ENCODE results near the gene GPRC5A. TPM values are rescaled to one million over a fixed set of nuclear protein-coding genes. Genes with fewer than 3 reads are reported as not detected.

Gene GPRC5A
- total and polyA plus RNA-seq, 2 donors (not counting 1 experiment from before 2014, with no cell fraction given): 4.8 to 46.8 TPM

DNA sequence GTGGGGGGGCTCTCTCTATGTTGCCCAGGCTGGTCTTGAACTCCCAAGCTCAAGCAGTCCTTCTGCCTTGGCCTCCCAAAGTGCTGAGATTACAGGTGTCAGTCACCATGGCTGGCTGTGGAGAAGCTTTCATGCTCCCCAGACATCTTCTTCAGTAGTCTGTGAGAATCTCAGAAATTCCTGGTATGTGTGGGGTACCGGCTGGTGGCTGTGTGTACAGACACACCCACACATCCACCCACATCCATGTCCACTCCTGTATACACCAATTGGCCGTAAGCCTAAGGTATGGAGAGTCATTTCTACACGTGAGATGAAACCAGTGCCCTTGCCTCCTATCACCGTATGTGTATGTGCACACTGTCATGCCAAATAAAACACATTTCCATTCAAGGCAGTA is 32.8 kb downstream of the GPRC5A start:
- Histone ChIP-seq H3K4me1 (ENCODE audit: control insufficient read depth, extremely low read depth, insufficient read depth, low read length) (peaks cover 7% of the 10 kb centered on the region), H3K4me2 (ENCODE audit: extremely low read depth, insufficient read depth, low read length) (no peak overlapping the region), H3K79me2 (ENCODE audit: control insufficient read depth, insufficient read depth, low read length) (no peaks in the 10 kb centered on the region), H3K27me3 (ENCODE audit: control insufficient read depth, insufficient read depth, low read length) (no peaks in the 10 kb centered on the region), H3K9ac (ENCODE audit: insufficient read depth, low read length) (no peak overlapping the region), H3K36me3 (ENCODE audit: control insufficient read depth, insufficient read depth, low read length) (no peaks in the 10 kb centered on the region), H2AFZ (ENCODE audit: low read length) (no peak overlapping the region), H3K4me3 (replicated peaks in 1 of 4; ENCODE audit: control extremely low read depth in 1 of 4, insufficient read depth in 1 of 4, low read depth in 3 of 4, low read length in 4 of 4) (no peak overlapping the region), H3K27ac (ENCODE audit: insufficient read depth, low read length) (no peak overlapping the region), H3K9me3 (ENCODE audit: control insufficient read depth, insufficient read depth, low read depth, low read length) (no peaks in the 10 kb centered on the region), H4K20me1 (ENCODE audit: control insufficient read depth, extremely low read depth, insufficient read depth, low read length) (no peaks in the 10 kb centered on the region)
- TF ChIP-seq, protein P1, sequence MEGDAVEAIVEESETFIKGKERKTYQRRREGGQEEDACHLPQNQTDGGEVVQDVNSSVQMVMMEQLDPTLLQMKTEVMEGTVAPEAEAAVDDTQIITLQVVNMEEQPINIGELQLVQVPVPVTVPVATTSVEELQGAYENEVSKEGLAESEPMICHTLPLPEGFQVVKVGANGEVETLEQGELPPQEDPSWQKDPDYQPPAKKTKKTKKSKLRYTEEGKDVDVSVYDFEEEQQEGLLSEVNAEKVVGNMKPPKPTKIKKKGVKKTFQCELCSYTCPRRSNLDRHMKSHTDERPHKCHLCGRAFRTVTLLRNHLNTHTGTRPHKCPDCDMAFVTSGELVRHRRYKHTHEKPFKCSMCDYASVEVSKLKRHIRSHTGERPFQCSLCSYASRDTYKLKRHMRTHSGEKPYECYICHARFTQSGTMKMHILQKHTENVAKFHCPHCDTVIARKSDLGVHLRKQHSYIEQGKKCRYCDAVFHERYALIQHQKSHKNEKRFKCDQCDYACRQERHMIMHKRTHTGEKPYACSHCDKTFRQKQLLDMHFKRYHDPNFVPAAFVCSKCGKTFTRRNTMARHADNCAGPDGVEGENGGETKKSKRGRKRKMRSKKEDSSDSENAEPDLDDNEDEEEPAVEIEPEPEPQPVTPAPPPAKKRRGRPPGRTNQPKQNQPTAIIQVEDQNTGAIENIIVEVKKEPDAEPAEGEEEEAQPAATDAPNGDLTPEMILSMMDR (conservative IDR thresholded peaks at IDR 0.05 in 1 of 2, IDR thresholded peaks at IDR 0.05 in 1 of 2; ENCODE audit: low read depth in 1 of 2, low read length in 2 of 2): no peak
- no peak for TF ChIP-seq EZH2 (IDR thresholded peaks at IDR 0.05; ENCODE audit: low read length, missing control alignments)
- no peak for DNase-seq (ENCODE audit: low read depth in 2 of 2)

DNA sequence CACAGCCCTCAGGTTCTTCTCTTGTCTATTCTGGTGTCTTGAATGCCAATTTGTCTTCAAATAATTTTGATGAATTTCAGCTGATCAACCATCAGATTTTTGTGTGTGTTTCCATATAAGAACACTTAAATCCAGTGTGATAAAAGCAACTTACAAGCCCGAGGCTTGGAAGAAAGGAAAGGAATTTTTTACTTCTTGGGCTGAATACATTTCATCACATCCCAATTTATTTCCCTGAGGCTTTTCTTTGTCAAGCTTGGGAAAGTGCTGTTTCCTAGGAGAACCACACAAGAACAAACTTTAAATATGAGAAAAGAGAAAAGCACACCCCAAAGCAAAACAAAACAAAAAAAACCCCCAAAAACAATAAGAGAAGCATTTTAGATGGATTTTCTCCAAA is 34.0 kb downstream of the GPRC5A start:
- Histone ChIP-seq H3K27me3 (ENCODE audit: control insufficient read depth, insufficient read depth, low read length) (no peaks in the 10 kb centered on the region), H3K27ac (ENCODE audit: insufficient read depth, low read length) (no peak overlapping the region), H3K9ac (ENCODE audit: insufficient read depth, low read length) (no peak overlapping the region), H3K9me3 (ENCODE audit: control insufficient read depth, insufficient read depth, low read depth, low read length) (no peaks in the 10 kb centered on the region), H3K4me1 (ENCODE audit: control insufficient read depth, extremely low read depth, insufficient read depth, low read length) (peaks cover 3% of the 10 kb centered on the region), H2AFZ (ENCODE audit: low read length) (no peak overlapping the region), H3K4me3 (replicated peaks in 1 of 4; ENCODE audit: control extremely low read depth in 1 of 4, insufficient read depth in 1 of 4, low read depth in 3 of 4, low read length in 4 of 4) (no peak overlapping the region), H3K36me3 (ENCODE audit: control insufficient read depth, insufficient read depth, low read length) (no peaks in the 10 kb centered on the region), H3K79me2 (ENCODE audit: control insufficient read depth, insufficient read depth, low read length) (no peaks in the 10 kb centered on the region), H4K20me1 (ENCODE audit: control insufficient read depth, extremely low read depth, insufficient read depth, low read length) (no peaks in the 10 kb centered on the region), H3K4me2 (ENCODE audit: extremely low read depth, insufficient read depth, low read length) (no peak overlapping the region)
- DNase-seq (ENCODE audit: low read depth in 2 of 2): no peak
- TF ChIP-seq EZH2 (IDR thresholded peaks at IDR 0.05; ENCODE audit: low read length, missing control alignments): no peak
- TF ChIP-seq, protein P1 (conservative IDR thresholded peaks at IDR 0.05 in 1 of 2, IDR thresholded peaks at IDR 0.05 in 1 of 2; ENCODE audit: low read depth in 1 of 2, low read length in 2 of 2): no peak

DNA sequence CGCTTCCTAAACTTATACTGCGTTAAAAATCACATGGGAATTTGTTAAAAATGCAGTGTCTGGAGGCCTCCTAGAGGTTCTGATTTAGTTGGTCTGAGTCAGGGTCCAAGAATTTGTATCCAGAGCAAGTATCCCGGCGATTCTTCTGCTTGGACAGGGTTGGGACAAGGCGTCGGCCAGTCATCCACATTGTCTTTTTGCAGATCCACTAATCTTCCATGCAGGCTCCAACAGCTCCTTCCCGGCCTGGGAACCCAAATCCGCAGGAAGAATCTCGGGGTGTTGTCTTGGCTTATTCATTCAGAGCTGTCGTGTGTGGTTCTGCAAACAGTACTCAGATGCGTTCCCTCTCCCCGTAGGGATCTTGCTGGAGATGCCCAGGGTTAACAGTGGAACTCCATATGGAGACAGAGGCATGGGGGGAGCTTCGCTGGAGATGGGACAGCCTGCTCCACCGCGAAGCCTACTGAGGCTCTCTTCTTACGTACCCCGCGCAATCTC is 35.3 kb downstream of the GPRC5A start:
- TF ChIP-seq EZH2 (IDR thresholded peaks at IDR 0.05; ENCODE audit: low read length, missing control alignments): no peak
- TF ChIP-seq, protein P1 (conservative IDR thresholded peaks at IDR 0.05 in 1 of 2, IDR thresholded peaks at IDR 0.05 in 1 of 2; ENCODE audit: low read depth in 1 of 2, low read length in 2 of 2): no peak
- DNase-seq (ENCODE audit: low read depth in 2 of 2): peak in 1 of 2 donors; percentile 41
- H3K79me2 ChIP-seq (ENCODE audit: control insufficient read depth, insufficient read depth, low read length): no peaks in the 10 kb centered on the region
- H3K36me3 ChIP-seq (ENCODE audit: control insufficient read depth, insufficient read depth, low read length): no peaks in the 10 kb centered on the region
- H3K9ac ChIP-seq (ENCODE audit: insufficient read depth, low read length): no peak overlapping the region
- H3K27ac ChIP-seq (ENCODE audit: insufficient read depth, low read length): no peak overlapping the region
- no peaks in the 10 kb centered on the region for H4K20me1 ChIP-seq (ENCODE audit: control insufficient read depth, extremely low read depth, insufficient read depth, low read length)
- H3K9me3 ChIP-seq (ENCODE audit: control insufficient read depth, insufficient read depth, low read depth, low read length): no peaks in the 10 kb centered on the region
- peaks cover 3% of the 10 kb centered on the region for H3K4me1 ChIP-seq (ENCODE audit: control insufficient read depth, extremely low read depth, insufficient read depth, low read length)
- H3K27me3 ChIP-seq (ENCODE audit: control insufficient read depth, insufficient read depth, low read length): no peaks in the 10 kb centered on the region
- no peak overlapping the region for H3K4me3 ChIP-seq (replicated peaks in 1 of 4; ENCODE audit: control extremely low read depth in 1 of 4, insufficient read depth in 1 of 4, low read depth in 3 of 4, low read length in 4 of 4)
- no peak overlapping the region for H2AFZ ChIP-seq (ENCODE audit: low read length)
- no peak overlapping the region for H3K4me2 ChIP-seq (ENCODE audit: extremely low read depth, insufficient read depth, low read length)
